ENCODE results near the gene GAN.

The GAN gene

GRCh38 chr16:81358860-81359259 is 44.1 kb downstream of the GAN start:
- DNase-seq, result no peak

- DNase-seq, result no peak
Measured at GRCh38 chr16:81360135-81360534, 45.4 kb downstream of the GAN start.

GRCh38 chr16:81365731-81366130 is 51.0 kb downstream of the GAN start:
- no peak for DNase-seq

GRCh38 chr16:81366316-81366932 is 51.7 kb downstream of the GAN start:
- no peak for DNase-seq

GRCh38 chr16:81367821-81368220 is 53.1 kb downstream of the GAN start:
- DNase-seq, result no peak

GRCh38 chr16:81369888-81370504 is 55.2 kb downstream of the GAN start:
- DNase-seq, result no peak

GRCh38 chr16:81371106-81371505 is 56.3 kb downstream of the GAN start:
- no peak for DNase-seq

- DNase-seq, result no peak
Measured at GRCh38 chr16:81374550-81374949, 59.8 kb downstream of the GAN start.

- DNase-seq, result no peak
Measured at GRCh38 chr16:81376880-81377279, 62.1 kb downstream of the GAN start.

- DNase-seq, result no peak
Measured at GRCh38 chr16:81378049-81378448, 63.3 kb downstream of the GAN start.

- DNase-seq, result no peak
Measured at GRCh38 chr16:81380932-81381331, 66.2 kb downstream of the GAN start.

- no peak for DNase-seq
Measured at GRCh38 chr16:81384006-81384405, 69.2 kb downstream of the GAN start.

- DNase-seq, result no peak
Measured at GRCh38 chr16:81385031-81385756, 70.4 kb downstream of the GAN start.

- no peak for DNase-seq
Measured at GRCh38 chr16:81388357-81388756, 73.6 kb downstream of the GAN start.

GRCh38 chr16:81390840-81391239 is 76.1 kb downstream of the GAN start:
- DNase-seq, result no peak

- DNase-seq, result no peak
Measured at GRCh38 chr16:81392011-81392410, 77.2 kb downstream of the GAN start.

GRCh38 chr16:81394416-81394815 is 79.7 kb downstream of the GAN start:
- no peak for DNase-seq

- no peak for DNase-seq
Measured at GRCh38 chr16:81394966-81395655, 80.3 kb downstream of the GAN start.

- DNase-seq, result no peak
Measured at GRCh38 chr16:81397058-81397878, 82.5 kb downstream of the GAN start.

- no peak for DNase-seq
Measured at GRCh38 chr16:81397879-81398520, 83.2 kb downstream of the GAN start.

GRCh38 chr16:81399909-81400308 is 85.1 kb downstream of the GAN start:
- no peak for DNase-seq

Measured in activated effector memory CD4-positive, alpha-beta T cell treated with Interleukin-2 at 50 U/mL for 16 hours (primary cell).